Lower lobe of right lung (tissue), 2 donors: ENCODE results near the gene KIF3A. TPM values are rescaled to one million over a fixed set of nuclear protein-coding genes. Genes with fewer than 3 reads are reported as not detected.
A peak's percentile ranks its signal among the peaks of the same experiment; 100 is the strongest.

Experiments used
- ATAC-seq, 2 donors: fragments of 200-7000 bp; cut with Tn5 transposase; one replicate each; pipeline ENCODE4 v1.9.1; 2020 to 2022; ENCODE audit warnings: mild to moderate bottlenecking in 2 of 2, moderate library complexity in 2 of 2
- DNase-seq: peaks from one replicate; pipeline ENCODE4 v3.0.0-alpha.2; 2020
- H3K27ac ChIP-seq: fragments of 200-600 bp; one replicate; pipeline ENCODE4 v1.8.0; 2022
- H3K27me3 ChIP-seq: fragments of 200-600 bp; one replicate; pipeline ENCODE4 v1.8.0; 2022; ENCODE audit warnings: low read depth
- H3K36me3 ChIP-seq: fragments of 200-600 bp; one replicate; pipeline ENCODE4 v1.8.0; 2022; ENCODE audit warnings: mild to moderate bottlenecking
- H3K4me1 ChIP-seq: fragments of 200-600 bp; one replicate; pipeline ENCODE4 v1.8.0; 2022
- H3K4me3 ChIP-seq: fragments of 200-600 bp; one replicate; pipeline ENCODE4 v1.8.0; 2022; ENCODE audit warnings: mild to moderate bottlenecking
- H3K9me3 ChIP-seq: fragments of 200-600 bp; one replicate; pipeline ENCODE4 v1.8.0; 2022
- CTCF ChIP-seq: fragments of 200-600 bp; IDR thresholded peaks from one replicate; pipeline ENCODE4 v1.8.0; 2022; ENCODE audit warnings: antibody characterized with exemption, mild to moderate bottlenecking
- intact Hi-C: fragments of 100-400 bp; cut with DNase I; formaldehyde crosslinking; loops from one replicate; pipeline ENCODE4 v1.11.0; 2022
- total RNA-seq: library from RNA; stranded (reverse); fragmentation: NEBNext Ultra II Directional; extraction: Animal tissue kit (Norgen Biotek cat#: 25700); gene quantifications from one replicate; pipeline ENCODE4 v1.2.1, GENCODE V29; 2021
- donor health status: DM: no; HTN: yes; CAD: no; lungs with severe emphysema.

Gene KIF3A
- total RNA-seq, 1 donor from 2014 or later, result 10.8 TPM

GRCh38 chr5:132673939-132674630 is 63.3 kb downstream of the KIF3A start, which contains the start of gene IL4:
Gene IL4 (plus strand): TSS chr5:132673989. CDS start chr5:132674051, 62 bp downstream.
- no peak for TF ChIP-seq CTCF
- peaks cover 19% of the 10 kb centered on the region for H3K4me1 ChIP-seq

GRCh38 chr5:132673488-132673887 is 63.9 kb downstream of the KIF3A start:
- no peak overlapping the region for H3K4me3 ChIP-seq
- no peak for ATAC-seq
- no peaks in the 10 kb centered on the region for H3K27me3 ChIP-seq
- H3K36me3 ChIP-seq, result no peaks in the 10 kb centered on the region
- intact Hi-C loops, result no loop called here
- no peak for DNase-seq
- no peak for TF ChIP-seq CTCF
- peaks cover 19% of the 10 kb centered on the region for H3K4me1 ChIP-seq
- no peaks in the 10 kb centered on the region for H3K9me3 ChIP-seq
- H3K27ac ChIP-seq, result peak overlapping the region; percentile 70

More at GRCh38 chr5:132673939-132674630, 63.3 kb downstream of the KIF3A start, which contains the start of gene IL4:
- intact Hi-C loops, result no loop called here
- Histone ChIP-seq H3K4me3 (no peak within 1 kb of the TSS), H3K9me3 (no peaks in the 10 kb centered on the region), H3K36me3 (no peaks in the 10 kb centered on the region), H3K27ac (peak within 1 kb of the TSS; percentile 70), H3K27me3 (no peaks in the 10 kb centered on the region)
- DNase-seq, result no peak
- no peak for ATAC-seq

GRCh38 chr5:132671000-132671399 is 66.3 kb downstream of the KIF3A start:
- H3K27me3 ChIP-seq, result no peaks in the 10 kb centered on the region
- no peak for TF ChIP-seq CTCF
- H3K4me1 ChIP-seq, result peaks cover 8% of the 10 kb centered on the region
- H3K27ac ChIP-seq, result no peak overlapping the region
- H3K9me3 ChIP-seq, result no peaks in the 10 kb centered on the region
- intact Hi-C loops, result no loop called here
- DNase-seq, result no peak
- no peak for ATAC-seq
- no peak overlapping the region for H3K4me3 ChIP-seq
- H3K36me3 ChIP-seq, result no peaks in the 10 kb centered on the region

- no peaks in the 10 kb centered on the region for H3K36me3 ChIP-seq
- intact Hi-C loops, result no loop called here
- no peaks in the 10 kb centered on the region for H3K27me3 ChIP-seq
- ATAC-seq (no peak), DNase-seq (no peak)
- H3K4me1 ChIP-seq, result peaks cover 8% of the 10 kb centered on the region
- no peak overlapping the region for H3K27ac ChIP-seq
- H3K9me3 ChIP-seq, result no peaks in the 10 kb centered on the region
- H3K4me3 ChIP-seq, result no peak overlapping the region
- TF ChIP-seq CTCF, result no peak
Measured at GRCh38 chr5:132669966-132670882, 67.1 kb downstream of the KIF3A start.

- TF ChIP-seq CTCF, result no peak
- no peak for DNase-seq
Measured at GRCh38 chr5:132669455-132669820, 67.9 kb downstream of the KIF3A start.

More at GRCh38 chr5:132669455-132669820, 67.9 kb downstream of the KIF3A start:
- no peak for ATAC-seq
- no peaks in the 10 kb centered on the region for H3K9me3 ChIP-seq
- intact Hi-C loops, result no loop called here
- no peak overlapping the region for H3K27ac ChIP-seq
- no peaks in the 10 kb centered on the region for H3K36me3 ChIP-seq
- H3K27me3 ChIP-seq, result no peaks in the 10 kb centered on the region
- peaks cover 7% of the 10 kb centered on the region for H3K4me1 ChIP-seq
- no peak overlapping the region for H3K4me3 ChIP-seq
